ENCODE results near the gene NAALADL1. TPM values are rescaled to one million over a fixed set of nuclear protein-coding genes. Genes with fewer than 3 reads are reported as not detected.

The NAALADL1 gene
- total RNA-seq, 1 experiment from 2014 or later, result not detected

DNA sequence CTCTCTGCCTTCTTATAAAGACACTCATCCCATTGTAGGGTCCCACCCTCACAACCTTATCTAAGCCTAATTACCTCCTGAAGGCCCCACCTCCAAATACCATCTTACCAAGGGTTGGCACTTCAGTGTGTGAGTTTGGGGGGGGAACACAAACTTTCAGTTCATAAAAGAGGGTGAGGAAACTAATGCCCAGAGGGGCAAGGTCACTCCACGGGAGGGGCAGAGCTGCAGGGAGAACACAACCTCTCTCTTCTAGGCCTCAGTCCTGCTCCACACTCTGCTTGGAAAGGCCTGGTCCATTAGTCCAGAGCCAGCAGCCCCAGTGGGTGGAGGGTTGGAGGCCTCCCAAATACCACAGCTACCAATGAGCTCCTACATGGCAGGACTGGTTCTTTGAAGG lies 58.9 kb downstream of the NAALADL1 start:
- POLR2A ChIA-PET, result no interaction called here
- Histone ChIP-seq H3K9me3 (ENCODE audit: control insufficient read depth in 1 of 2, insufficient read depth in 1 of 2, low read depth in 1 of 2, low read length in 2 of 2) (no peaks in the 10 kb centered on the region), H3K4me1 (ENCODE audit: control insufficient read depth in 1 of 2, insufficient read depth in 2 of 2, low read length in 2 of 2) (peaks cover 13 to 40% of the 10 kb centered on the region in 2 experiments; a peak in 3 of 4 replicates), H3K4me3 (replicated peaks in 1 of 2; ENCODE audit: low read depth in 1 of 2, low read length in 2 of 2) (no peak overlapping the region), H3K27ac (ENCODE audit: low read depth, low read length) (no peak overlapping the region), H3K79me2 (ENCODE audit: insufficient read depth, low read length) (no peaks in the 10 kb centered on the region), H4K20me1 (ENCODE audit: insufficient read depth) (no peaks in the 10 kb centered on the region), H2AFZ (ENCODE audit: low read depth, low read length, poor library complexity, severe bottlenecking) (no peak overlapping the region), H3K36me3 (ENCODE audit: control insufficient read depth in 1 of 2, insufficient read depth in 2 of 2, low read length in 2 of 2) (no peaks in the 10 kb centered on the region), H3K9me2 (ENCODE audit: insufficient read depth) (no peaks in the 10 kb centered on the region), H3K4me2 (ENCODE audit: low read length) (no peak overlapping the region), H3K9ac (ENCODE audit: low read length) (no peak overlapping the region), H3K27me3 (ENCODE audit: insufficient read depth, low read length) (no peaks in the 10 kb centered on the region)
- ATAC-seq, result no peak
- CTCF ChIA-PET, result interaction anchor here (0.9 kb wide), 1 partner anchor 15 kb away, joined by 3 read pairs; the partner anchor contains the start of gene ARL2
- no TSS peak for BruUV-seq (replicated peaks)
- intact Hi-C loops (cut with micrococcal nuclease), result loop anchor here (5.0 kb wide), 1 partner anchor 152 kb away; no protein-coding TSS in a partner anchor
- no peak for DNase-seq (ENCODE audit: low read depth, low spot score)
- RAD21 ChIA-PET (ENCODE audit: low non-redundant PET in 1 of 2, low total read pairs in 2 of 2, uncharacterized antibody in 2 of 2, unreplicated experiment in 2 of 2), result no interaction called here
- no peak for TF ChIP-seq ELF1 (IDR thresholded peaks at IDR 0.05; ENCODE audit: borderline replicate concordance, low read depth)
- TF ChIP-seq ZFX (IDR thresholded peaks at IDR 0.05), result no peak
- no peak for TF ChIP-seq SP1 (IDR thresholded peaks at IDR 0.05; ENCODE audit: low read depth)
- TF ChIP-seq JUND (IDR thresholded peaks at IDR 0.05), result no peak
- no peak for TF ChIP-seq TCF7L2 (IDR thresholded peaks at IDR 0.05; ENCODE audit: borderline replicate concordance, extremely low read depth, insufficient read depth, insufficient read length)
- TF ChIP-seq, protein P1, sequence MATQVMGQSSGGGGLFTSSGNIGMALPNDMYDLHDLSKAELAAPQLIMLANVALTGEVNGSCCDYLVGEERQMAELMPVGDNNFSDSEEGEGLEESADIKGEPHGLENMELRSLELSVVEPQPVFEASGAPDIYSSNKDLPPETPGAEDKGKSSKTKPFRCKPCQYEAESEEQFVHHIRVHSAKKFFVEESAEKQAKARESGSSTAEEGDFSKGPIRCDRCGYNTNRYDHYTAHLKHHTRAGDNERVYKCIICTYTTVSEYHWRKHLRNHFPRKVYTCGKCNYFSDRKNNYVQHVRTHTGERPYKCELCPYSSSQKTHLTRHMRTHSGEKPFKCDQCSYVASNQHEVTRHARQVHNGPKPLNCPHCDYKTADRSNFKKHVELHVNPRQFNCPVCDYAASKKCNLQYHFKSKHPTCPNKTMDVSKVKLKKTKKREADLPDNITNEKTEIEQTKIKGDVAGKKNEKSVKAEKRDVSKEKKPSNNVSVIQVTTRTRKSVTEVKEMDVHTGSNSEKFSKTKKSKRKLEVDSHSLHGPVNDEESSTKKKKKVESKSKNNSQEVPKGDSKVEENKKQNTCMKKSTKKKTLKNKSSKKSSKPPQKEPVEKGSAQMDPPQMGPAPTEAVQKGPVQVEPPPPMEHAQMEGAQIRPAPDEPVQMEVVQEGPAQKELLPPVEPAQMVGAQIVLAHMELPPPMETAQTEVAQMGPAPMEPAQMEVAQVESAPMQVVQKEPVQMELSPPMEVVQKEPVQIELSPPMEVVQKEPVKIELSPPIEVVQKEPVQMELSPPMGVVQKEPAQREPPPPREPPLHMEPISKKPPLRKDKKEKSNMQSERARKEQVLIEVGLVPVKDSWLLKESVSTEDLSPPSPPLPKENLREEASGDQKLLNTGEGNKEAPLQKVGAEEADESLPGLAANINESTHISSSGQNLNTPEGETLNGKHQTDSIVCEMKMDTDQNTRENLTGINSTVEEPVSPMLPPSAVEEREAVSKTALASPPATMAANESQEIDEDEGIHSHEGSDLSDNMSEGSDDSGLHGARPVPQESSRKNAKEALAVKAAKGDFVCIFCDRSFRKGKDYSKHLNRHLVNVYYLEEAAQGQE (IDR thresholded peaks at IDR 0.05; ENCODE audit: low read depth), result no peak
- TF ChIP-seq CBX3 (IDR thresholded peaks at IDR 0.05; ENCODE audit: low read depth), result no peak
- no peak for TF ChIP-seq POLR2A (IDR thresholded peaks at IDR 0.05; ENCODE audit: borderline replicate concordance, extremely low read depth, insufficient read depth, insufficient read length)
- TF ChIP-seq, protein P2, sequence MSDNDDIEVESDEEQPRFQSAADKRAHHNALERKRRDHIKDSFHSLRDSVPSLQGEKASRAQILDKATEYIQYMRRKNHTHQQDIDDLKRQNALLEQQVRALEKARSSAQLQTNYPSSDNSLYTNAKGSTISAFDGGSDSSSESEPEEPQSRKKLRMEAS (IDR thresholded peaks at IDR 0.05), result no peak
- no peak for TF ChIP-seq EZH2 (IDR thresholded peaks at IDR 0.05)
- TF ChIP-seq SRF (IDR thresholded peaks at IDR 0.05; ENCODE audit: low read depth), result no peak
